ENCODE measurements around the gene DHRS12.
A peak's percentile ranks its signal among the peaks of the same experiment; 100 is the strongest.

DHRS12 gene

GRCh38 chr13:51803422-51804294, at the start of gene DHRS12:
DHRS12 (minus strand) TSS chr13:51804163; CDS start chr13:51799659, 4,504 bp downstream.
- peak; percentile 96 for DNase-seq (ENCODE audit: low spot score)

- DNase-seq (ENCODE audit: low spot score) = peak; percentile 85
These were observed 45.5 kb upstream of the DHRS12 start for GRCh38 chr13:51849145-51850101.

GRCh38 chr13:51848674-51849073, 44.7 kb upstream of the DHRS12 start:
- DNase-seq (ENCODE audit: low spot score) = no peak

GRCh38 chr13:51846756-51847155, 42.8 kb upstream of the DHRS12 start:
- no peak for DNase-seq (ENCODE audit: low spot score)

GRCh38 chr13:51845574-51846318, 41.8 kb upstream of the DHRS12 start:
- no peak for DNase-seq (ENCODE audit: low spot score)

GRCh38 chr13:51844862-51845573, 41.1 kb upstream of the DHRS12 start, which contains the start of gene TMEM272:
TMEM272 (minus strand) TSS chr13:51845177; CDS start chr13:51838530, 6,647 bp downstream.
- DNase-seq (ENCODE audit: low spot score) = peak; percentile 91

- DNase-seq (ENCODE audit: low spot score) = no peak
These were observed 39.6 kb upstream of the DHRS12 start for GRCh38 chr13:51843529-51843928.

- DNase-seq (ENCODE audit: low spot score) = no peak
These were observed 37.8 kb upstream of the DHRS12 start for GRCh38 chr13:51841732-51842131.

- DNase-seq (ENCODE audit: low spot score) = no peak
These were observed 37.0 kb upstream of the DHRS12 start for GRCh38 chr13:51840917-51841316.

GRCh38 chr13:51839711-51840540, 36.0 kb upstream of the DHRS12 start:
- DNase-seq (ENCODE audit: low spot score) = no peak

- DNase-seq (ENCODE audit: low spot score) = no peak
These were observed 34.4 kb upstream of the DHRS12 start for GRCh38 chr13:51838240-51838846.

GRCh38 chr13:51837016-51837415, 33.1 kb upstream of the DHRS12 start:
- DNase-seq (ENCODE audit: low spot score) = no peak

- DNase-seq (ENCODE audit: low spot score) = no peak
These were observed 30.7 kb upstream of the DHRS12 start for GRCh38 chr13:51834581-51835171.

GRCh38 chr13:51833980-51834379, 30.0 kb upstream of the DHRS12 start:
- no peak for DNase-seq (ENCODE audit: low spot score)

- peak; percentile 54 for DNase-seq (ENCODE audit: low spot score)
These were observed 28.6 kb upstream of the DHRS12 start for GRCh38 chr13:51832471-51833152.

GRCh38 chr13:51831519-51831918, 27.6 kb upstream of the DHRS12 start:
- DNase-seq (ENCODE audit: low spot score) = no peak

- no peak for DNase-seq (ENCODE audit: low spot score)
These were observed 25.6 kb upstream of the DHRS12 start for GRCh38 chr13:51829568-51829899.

GRCh38 chr13:51828730-51829567, 25.0 kb upstream of the DHRS12 start:
- no peak for DNase-seq (ENCODE audit: low spot score)
